NCI-H2107 (cell line): ENCODE data around the gene LCE1C.

Experiments
- DNase-seq: peaks from one replicate; lab custom pipeline; 2025; lab: John Stamatoyannopoulos, UW

The LCE1C gene, protein sequence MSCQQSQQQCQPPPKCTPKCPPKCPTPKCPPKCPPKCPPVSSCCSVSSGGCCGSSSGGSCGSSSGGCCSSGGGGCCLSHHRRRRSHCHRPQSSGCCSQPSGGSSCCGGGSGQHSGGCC

DNA sequence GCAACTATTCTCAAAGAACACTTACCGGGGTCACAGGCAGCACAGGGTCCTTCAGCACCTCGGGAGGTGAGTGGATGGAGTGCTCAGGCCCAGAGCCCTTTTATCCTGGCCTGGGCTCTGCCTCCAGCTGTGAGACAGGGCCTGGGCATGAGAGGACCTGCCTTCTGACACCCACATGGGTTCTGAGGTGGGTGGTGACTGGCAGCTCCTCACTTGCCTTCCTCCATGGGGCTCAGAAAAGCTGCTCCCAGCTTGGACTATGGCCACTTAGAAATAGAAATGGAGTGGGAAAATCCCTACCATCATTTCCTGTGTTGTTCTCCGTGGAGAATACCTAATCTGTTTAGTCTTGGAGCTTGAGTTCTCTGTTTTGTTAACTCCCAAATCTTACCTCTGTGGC, at the start of gene LCE1C:
LCE1C (minus strand) TSS at position 76 of the 400 bp plus-strand sequence. CDS start 1,173 bp downstream, outside the sequence.
- DNase-seq: no peak

DNA sequence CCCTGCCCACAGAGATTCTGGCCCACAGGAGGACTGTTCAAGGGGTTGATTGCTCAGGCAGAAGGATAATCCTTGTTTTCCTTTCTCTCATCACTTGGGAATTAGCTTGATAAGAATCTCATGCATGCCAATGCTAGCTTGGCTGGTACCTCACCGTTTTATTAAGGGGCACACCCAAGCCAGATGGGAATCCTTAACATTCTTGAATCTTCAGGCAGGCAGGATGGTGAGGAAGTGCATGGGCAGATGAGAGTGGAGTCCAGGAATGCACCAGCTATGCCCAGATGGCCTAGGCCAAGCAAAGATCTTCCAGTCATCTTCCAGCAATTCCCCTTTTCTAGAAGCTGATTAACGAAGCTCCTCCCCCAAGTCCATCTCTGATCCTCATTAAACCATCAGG, 49.2 kb upstream of the LCE1C start:
- DNase-seq: no peak

GRCh38 chr1:152842556-152842955, 36.1 kb upstream of the LCE1C start, which contains the start of gene LCE6A:
Gene LCE6A, plus strand, starts transcription at chr1:152842856. Its CDS starts 665 bp downstream, at chr1:152843521.
- no peak for DNase-seq

GRCh38 chr1:152836870-152837269, 30.4 kb upstream of the LCE1C start:
- no peak for DNase-seq

DNA sequence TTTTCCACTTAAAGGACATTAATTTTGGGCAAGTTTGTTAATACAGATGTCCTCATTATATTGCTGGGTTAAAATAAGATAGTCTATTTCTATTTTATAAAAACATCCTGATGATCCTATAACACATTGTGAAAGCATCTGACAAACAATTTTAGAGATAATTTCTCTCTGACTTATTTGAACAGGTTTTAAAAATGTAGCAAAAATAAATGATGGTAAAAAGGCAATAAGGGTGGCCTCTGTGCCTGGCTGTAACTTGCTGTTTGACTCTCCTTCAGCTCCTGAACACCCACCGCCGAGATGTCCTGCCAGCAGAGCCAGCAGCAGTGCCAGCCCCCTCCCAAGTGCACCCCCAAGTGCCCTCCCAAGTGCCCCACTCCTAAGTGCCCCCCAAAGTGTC, 20.7 kb upstream of the LCE1C start, which contains the start of gene LCE1A:
LCE1A (plus strand) TSS at position 301 of the 400 bp plus-strand sequence; CDS start at position 301, 0 bp downstream.
- no peak for DNase-seq

- no peak for DNase-seq
Measured at GRCh38 chr1:152824964-152825363, 18.5 kb upstream of the LCE1C start.

DNA sequence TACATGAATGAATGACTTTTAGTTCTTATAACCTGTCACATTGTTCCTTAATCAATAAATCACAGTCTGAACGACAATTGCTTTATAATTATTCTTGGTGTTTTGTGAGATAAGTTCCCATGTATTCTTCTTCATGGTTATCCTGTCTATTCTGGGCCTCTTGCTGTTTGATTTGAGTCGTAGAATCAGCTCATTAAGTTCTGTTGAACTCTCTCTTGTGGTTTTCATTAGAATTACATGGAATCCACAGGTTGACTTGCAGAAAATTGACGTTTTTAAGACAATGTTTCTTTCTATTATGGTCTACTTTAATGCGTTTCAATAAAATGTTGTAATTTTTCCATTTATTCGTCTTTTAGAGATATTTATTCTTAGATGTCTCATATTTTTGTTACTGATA, 16.8 kb upstream of the LCE1C start:
- no peak for DNase-seq

DNA sequence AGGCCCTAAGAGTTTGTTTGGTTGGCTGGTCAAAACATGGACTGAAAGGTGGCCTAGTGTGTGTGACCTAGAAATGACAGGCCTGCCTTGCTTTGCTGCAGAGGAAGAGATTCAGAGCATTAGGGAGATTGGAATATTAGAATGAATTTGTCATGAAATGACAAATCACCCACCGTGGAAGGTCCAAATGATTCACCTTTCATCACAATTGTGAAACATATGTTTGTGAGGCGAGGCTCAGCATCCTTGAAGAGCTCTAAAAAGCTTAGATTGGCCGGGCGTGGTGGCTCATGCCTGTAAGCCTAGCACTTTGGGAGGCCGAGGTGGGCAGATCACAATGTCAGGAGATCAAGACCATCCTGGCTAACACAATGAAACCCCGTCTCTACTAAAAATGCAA, 10.9 kb upstream of the LCE1C start:
- DNase-seq: no peak

DNA sequence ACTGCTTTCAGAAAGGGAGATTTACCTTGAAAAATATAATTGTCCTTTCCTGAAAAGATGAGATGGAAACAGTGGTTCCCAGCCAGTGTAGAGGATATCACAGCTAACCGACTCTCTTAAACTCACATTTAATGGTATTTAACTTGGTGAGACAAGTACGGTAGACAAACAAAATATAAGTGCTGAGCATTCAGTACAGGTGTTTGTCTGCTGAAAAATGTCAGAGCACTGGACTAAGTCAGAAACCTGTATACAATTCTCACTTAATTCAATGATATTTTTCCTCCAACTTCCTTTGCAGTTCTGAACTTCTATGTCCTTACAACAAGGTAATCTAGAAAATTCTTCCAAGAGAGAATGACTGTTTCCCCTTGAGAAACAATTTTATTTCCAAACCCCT, 5.2 kb upstream of the LCE1C start, which contains the start of gene LCE1B:
LCE1B (plus strand) TSS at position 301 of the 400 bp plus-strand sequence. CDS start 476 bp downstream, outside the sequence.
- DNase-seq: no peak

GRCh38 chr1:152811050-152811449, 4.6 kb upstream of the LCE1C start:
- no peak for DNase-seq

DNA sequence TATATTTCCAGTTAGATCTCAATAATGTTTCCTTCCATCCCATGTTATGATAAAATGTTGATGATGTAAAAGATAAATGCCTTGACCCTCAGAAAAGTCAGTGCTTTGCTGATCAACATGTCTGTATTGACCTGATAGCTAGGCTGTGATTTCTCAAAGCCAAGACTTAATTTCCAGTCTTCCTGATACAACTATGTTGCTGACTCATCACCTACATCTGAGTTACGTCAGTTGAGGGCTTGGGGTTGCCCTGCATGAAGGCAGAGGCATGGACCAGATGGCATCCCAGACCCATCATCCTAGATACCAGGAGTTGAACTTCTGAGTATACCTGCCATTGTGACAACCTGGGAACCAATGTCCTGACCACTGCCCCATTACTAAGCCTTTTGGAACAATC, 5.1 kb downstream of the LCE1C start:
- DNase-seq: no peak

GRCh38 chr1:152796421-152796820, 10.0 kb downstream of the LCE1C start, which contains the start of gene LCE1D:
Gene LCE1D, plus strand, starts transcription at chr1:152796721. Its CDS starts 1,074 bp downstream, at chr1:152797795.
- DNase-seq: no peak

GRCh38 chr1:152795686-152796085, 10.8 kb downstream of the LCE1C start:
- no peak for DNase-seq

DNA sequence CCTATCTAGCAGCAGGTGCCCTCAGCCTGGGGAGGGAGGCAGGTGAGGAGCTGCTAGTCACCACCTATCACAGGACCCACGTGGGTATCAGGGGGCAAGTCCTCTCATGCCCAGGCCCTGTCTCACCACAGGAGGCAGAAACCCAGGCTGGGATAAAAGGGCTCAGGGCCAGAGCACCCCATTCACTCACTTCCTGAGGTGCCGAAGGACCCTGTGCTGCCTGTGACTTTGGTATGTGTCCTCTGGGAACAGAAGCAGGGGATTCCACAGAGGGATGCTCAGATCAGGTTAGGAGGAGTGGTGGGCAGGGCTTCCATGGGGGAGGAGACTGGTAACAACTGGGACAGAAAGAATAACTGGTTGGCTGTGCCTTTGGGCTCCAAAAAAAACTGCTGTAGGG, 20.4 kb downstream of the LCE1C start, which contains the start of gene LCE1E:
LCE1E (plus strand) TSS at position 181 of the 400 bp plus-strand sequence. CDS start 1,043 bp downstream, outside the sequence.
- DNase-seq: no peak

DNA sequence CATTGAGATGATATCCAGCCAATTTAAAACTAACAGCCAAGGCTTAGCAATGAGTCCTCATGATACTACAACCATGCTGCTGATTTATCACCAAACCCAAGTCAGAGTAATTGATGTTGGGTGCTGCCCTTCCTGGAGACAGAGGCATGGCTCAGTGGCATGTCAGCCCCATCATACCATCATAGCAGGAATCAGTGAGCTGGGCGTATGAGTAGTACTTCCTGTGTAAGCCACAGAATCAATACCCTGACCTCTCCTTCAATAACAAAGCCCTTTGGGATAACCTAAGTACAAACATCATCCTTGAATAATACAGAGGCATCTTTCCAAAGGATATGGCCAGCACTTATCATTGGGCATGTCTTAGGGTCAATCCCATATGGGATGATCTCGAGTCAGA, 23.4 kb downstream of the LCE1C start:
- DNase-seq: no peak

DNA sequence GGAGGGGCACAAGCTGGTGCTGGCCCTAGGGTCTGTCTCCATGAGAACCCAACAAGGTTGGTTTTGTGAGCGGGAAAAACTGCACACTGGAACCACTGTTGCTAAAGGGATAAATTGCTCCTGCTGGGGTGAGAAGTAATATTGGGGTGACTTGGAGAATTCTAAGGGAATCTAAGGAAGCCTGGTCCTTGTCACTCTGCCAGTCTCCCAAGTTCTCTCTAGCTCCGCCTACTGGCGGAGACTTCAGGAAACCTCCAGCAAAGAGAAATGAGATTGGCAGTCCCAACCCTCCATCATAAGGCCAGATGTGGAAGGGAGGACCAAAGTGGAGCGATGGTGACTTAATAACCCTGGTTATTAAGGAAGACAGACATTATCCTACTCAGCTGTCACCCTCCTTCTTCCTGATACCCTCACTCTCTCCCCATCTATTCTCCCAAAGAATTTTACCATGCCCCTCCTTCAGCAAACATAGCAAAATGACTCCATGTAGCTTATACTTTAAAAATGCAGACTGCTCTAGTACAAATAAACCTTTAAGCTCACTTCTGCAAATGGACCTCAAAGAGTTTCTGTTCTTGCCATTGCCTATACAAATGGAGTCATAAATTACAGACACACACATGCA, 28.8 kb downstream of the LCE1C start:
- DNase-seq: no peak

DNA sequence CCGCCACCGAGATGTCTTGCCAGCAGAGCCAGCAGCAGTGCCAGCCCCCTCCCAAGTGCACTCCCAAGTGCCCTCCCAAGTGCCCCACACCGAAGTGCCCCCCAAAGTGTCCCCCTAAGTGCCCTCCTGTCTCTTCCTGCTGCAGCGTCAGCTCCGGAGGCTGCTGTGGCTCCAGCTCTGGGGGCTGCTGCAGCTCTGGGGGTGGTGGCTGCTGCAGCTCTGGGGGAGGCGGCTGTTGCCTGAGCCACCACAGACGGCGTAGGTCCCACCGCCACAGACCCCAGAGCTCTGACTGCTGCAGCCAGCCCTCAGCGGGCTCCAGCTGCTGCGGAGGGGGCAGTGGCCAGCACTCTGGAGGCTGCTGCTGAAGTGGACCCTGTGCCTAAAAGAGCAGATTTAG, 30.1 kb downstream of the LCE1C start:
- no peak for DNase-seq

- DNase-seq: no peak
Measured at GRCh38 chr1:152774875-152775274, 31.6 kb downstream of the LCE1C start, which contains the start of gene LCE1F. Gene LCE1F, plus strand, starts transcription at chr1:152775140. Its CDS starts 1,232 bp downstream, at chr1:152776372.

DNA sequence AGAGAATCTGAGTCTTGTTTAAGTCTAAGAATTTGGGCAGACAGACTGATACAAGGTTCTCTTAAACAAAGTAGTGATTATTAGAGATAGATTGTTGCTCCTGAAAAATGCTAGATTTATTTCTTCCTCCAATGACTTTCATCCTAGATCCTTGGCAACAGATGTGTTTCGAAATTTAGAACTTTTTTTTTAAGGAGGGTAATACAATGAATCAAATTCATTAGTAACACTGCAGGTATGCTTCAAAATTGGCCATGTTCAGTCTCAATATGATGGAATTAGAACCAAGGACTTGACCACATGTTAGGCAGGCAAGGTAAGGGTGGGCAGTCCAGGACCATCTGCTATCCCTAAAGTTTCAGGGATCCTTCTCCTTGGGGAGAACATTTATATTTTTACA, 36.0 kb downstream of the LCE1C start:
- no peak for DNase-seq

DNA sequence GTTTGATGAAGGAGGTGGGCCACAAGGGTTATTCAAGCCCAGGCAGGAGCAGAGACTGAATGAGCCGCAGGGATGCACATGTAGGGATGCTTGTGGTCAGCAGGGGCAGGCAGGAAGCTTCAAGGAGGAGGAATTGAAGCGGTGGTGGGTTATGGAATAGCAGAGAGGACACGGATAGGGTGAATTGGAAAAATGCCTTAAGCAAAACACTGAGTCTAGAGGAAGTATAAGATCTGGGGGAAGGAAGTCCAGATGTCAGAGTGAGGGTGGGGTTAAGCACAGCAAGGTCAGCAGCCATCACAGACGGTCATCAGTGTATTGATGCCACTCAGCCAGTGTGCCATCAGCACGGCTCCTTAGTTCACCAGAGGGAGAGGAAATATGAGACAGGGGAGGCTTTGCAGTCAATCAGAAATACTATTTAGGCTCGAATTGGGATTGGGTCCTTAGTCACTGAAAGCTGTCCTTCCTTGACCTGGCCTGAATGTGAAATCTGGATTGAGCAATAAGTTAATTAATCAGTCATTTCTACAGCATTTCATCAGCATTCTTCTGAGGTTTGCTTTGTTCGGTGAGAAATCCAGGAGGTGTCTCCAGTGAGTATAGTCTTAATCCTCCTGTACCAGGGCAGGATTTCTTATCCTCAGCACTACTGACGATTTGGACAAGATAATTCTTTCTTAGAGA, 37.5 kb downstream of the LCE1C start:
- no peak for DNase-seq

GRCh38 chr1:152761609-152762213, 44.7 kb downstream of the LCE1C start:
- DNase-seq: no peak

DNA sequence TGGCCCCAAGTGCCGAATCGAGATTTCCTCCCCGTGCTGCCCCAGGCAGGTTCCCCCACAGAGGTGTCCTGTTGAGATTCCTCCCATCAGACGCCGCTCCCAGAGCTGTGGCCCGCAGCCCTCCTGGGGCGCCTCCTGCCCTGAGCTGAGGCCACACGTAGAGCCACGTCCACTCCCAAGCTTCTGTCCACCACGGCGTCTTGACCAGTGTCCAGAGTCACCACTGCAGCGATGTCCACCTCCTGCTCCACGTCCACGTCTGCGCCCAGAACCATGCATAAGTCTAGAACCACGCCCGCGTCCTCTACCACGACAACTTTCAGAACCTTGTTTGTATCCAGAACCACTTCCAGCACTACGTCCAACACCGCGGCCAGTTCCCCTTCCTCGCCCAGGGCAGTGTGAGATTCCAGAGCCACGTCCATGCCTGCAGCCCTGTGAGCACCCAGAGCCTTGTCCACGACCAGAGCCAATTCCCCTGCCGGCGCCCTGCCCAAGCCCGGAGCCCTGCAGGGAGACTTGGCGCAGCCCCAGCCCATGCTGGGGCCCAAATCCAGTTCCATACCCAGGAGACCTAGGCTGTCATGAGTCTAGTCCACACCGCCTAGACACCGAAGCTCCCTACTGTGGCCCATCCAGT, 45.8 kb downstream of the LCE1C start:
- DNase-seq: no peak
